Peyer's patch (tissue), 4 donors: Measurements from ENCODE around the gene NFKBIE. TPM values are rescaled to one million over a fixed set of nuclear protein-coding genes. Genes with fewer than 3 reads are reported as not detected.

ENCODE experiments used
- DNase-seq, 3 donors: peaks; one replicate each; pipeline ENCODE4 v3.0.0-alpha.2; 2017 to 2019
- H3K27ac ChIP-seq, 4 donors: fragments of 200-600 bp; sonication (generic); one replicate each; pipeline ENCODE4 v1.5.1; 2016 to 2019
- H3K27me3 ChIP-seq, 2 donors: fragments of 200-600 bp; sonication (generic); one replicate each; pipeline ENCODE4 v1.5.1; 2019
- H3K36me3 ChIP-seq, 3 donors: fragments of 200-600 bp; sonication (generic); one replicate each; pipeline ENCODE4 v1.5.1; 2016 to 2019
- H3K4me1 ChIP-seq, 4 donors: fragments of 200-600 bp; sonication (generic); one replicate each; pipeline ENCODE4 v1.5.1; 2016 to 2019
- H3K4me3 ChIP-seq, 4 donors: fragments of 200-600 bp; sonication (generic); 1 replicate in 3 of 4; 2 replicates in 1 of 4; pipeline ENCODE4 v1.5.1; 2016 to 2019; ENCODE audit warnings: mild to moderate bottlenecking in 1 of 4
- H3K9me3 ChIP-seq, 4 donors: fragments of 200-600 bp; sonication (generic); one replicate each; pipeline ENCODE4 v1.5.1; 2016 to 2019; ENCODE audit warnings: mild to moderate bottlenecking in 1 of 4
- POLR2A ChIP-seq, 2 donors: fragments of 450-650 bp; IDR thresholded peaks; one replicate each; pipeline ENCODE4 v1.5.1; 2017; ENCODE audit warnings: antibody characterized with exemption in 2 of 2, mild to moderate bottlenecking in 2 of 2, moderate library complexity in 2 of 2
- total RNA-seq, 4 donors: library from RNA; depleted of rRNA; stranded (reverse); fragments of >200 nt; gene quantifications; one replicate each; pipeline ENCODE4 v1.1.0, GENCODE V29; 2016
- TF ChIP-seq, protein P1 (sequence below), 6 experiments: fragments of 450-650 bp in 4 of 6; fragments of 200-600 bp in 2 of 6; sonication (generic) in 1 of 6; IDR thresholded peaks; one replicate each; pipeline ENCODE4 v1.5.1; 2017 to 2019; ENCODE audit warnings: antibody characterized with exemption in 6 of 6, mild to moderate bottlenecking in 3 of 6, moderate library complexity in 1 of 6

Gene NFKBIE
- total RNA-seq, 4 donors from 2014 or later = 16.9 to 36.3 (median 24.9) TPM

GRCh38 chr6:44286747-44287146 is 21.4 kb upstream of the NFKBIE start:
- no peaks in the 10 kb centered on the region for H3K4me1 ChIP-seq
- H3K4me3 ChIP-seq = no peak overlapping the region
- DNase-seq = no peak
- no peak overlapping the region for H3K27ac ChIP-seq
- no peak for TF ChIP-seq POLR2A (IDR thresholded peaks at IDR 0.05)
- TF ChIP-seq, protein P1, sequence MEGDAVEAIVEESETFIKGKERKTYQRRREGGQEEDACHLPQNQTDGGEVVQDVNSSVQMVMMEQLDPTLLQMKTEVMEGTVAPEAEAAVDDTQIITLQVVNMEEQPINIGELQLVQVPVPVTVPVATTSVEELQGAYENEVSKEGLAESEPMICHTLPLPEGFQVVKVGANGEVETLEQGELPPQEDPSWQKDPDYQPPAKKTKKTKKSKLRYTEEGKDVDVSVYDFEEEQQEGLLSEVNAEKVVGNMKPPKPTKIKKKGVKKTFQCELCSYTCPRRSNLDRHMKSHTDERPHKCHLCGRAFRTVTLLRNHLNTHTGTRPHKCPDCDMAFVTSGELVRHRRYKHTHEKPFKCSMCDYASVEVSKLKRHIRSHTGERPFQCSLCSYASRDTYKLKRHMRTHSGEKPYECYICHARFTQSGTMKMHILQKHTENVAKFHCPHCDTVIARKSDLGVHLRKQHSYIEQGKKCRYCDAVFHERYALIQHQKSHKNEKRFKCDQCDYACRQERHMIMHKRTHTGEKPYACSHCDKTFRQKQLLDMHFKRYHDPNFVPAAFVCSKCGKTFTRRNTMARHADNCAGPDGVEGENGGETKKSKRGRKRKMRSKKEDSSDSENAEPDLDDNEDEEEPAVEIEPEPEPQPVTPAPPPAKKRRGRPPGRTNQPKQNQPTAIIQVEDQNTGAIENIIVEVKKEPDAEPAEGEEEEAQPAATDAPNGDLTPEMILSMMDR (IDR thresholded peaks at IDR 0.05) = no peak
- no peaks in the 10 kb centered on the region for H3K9me3 ChIP-seq
- H3K27me3 ChIP-seq = no peaks in the 10 kb centered on the region
- H3K36me3 ChIP-seq = no peaks in the 10 kb centered on the region

GRCh38 chr6:44286285-44286565 is 20.9 kb upstream of the NFKBIE start:
- H3K4me1 ChIP-seq = no peaks in the 10 kb centered on the region
- no peak overlapping the region for H3K27ac ChIP-seq
- H3K4me3 ChIP-seq = no peak overlapping the region
- no peaks in the 10 kb centered on the region for H3K9me3 ChIP-seq
- H3K36me3 ChIP-seq = no peaks in the 10 kb centered on the region
- no peak for DNase-seq
- H3K27me3 ChIP-seq = no peaks in the 10 kb centered on the region
- TF ChIP-seq, protein P1 (IDR thresholded peaks at IDR 0.05) = no peak

DNA sequence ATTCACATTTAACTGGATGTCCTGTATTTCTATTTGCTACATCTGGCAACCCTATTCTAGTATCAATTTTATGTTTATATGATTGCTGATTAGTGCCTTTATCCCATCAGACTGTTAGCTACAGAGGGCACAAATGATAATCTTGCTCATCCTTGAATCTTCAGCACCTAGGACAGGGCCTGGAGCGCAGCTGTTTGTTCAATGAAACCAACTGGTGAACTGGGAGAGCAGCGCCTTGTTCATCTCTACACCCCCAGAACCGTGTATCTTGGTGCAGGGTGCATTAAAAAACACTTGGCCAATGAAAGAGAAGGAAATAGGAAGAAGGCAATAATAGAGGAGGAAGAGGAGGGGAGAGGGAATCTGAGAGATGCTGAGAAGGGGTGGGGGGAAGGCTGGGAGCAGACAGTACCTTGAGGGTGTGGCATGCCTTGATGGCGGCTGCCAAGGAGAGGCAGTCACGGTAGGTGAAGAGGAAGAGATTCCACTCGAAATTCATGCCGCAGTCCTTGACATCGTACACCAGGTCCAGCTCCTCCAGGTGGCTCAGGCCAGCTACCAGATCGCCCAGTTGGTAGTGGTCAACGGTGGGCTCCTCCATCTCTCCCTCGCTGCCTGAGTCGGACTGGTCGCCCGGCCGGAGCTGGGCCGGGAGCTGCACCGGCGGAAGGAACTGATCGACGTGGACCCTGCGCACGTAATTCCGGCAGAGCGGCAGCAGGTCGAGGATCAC is 20.4 kb upstream of the NFKBIE start:
- Histone ChIP-seq H3K4me3 (no peak overlapping the region), H3K36me3 (no peaks in the 10 kb centered on the region), H3K9me3 (no peaks in the 10 kb centered on the region), H3K27me3 (no peaks in the 10 kb centered on the region), H3K4me1 (no peaks in the 10 kb centered on the region), H3K27ac (no peak overlapping the region)
- DNase-seq = no peak
- TF ChIP-seq, protein P1 (IDR thresholded peaks at IDR 0.05) = no peak
- TF ChIP-seq POLR2A (IDR thresholded peaks at IDR 0.05) = no peak

DNA sequence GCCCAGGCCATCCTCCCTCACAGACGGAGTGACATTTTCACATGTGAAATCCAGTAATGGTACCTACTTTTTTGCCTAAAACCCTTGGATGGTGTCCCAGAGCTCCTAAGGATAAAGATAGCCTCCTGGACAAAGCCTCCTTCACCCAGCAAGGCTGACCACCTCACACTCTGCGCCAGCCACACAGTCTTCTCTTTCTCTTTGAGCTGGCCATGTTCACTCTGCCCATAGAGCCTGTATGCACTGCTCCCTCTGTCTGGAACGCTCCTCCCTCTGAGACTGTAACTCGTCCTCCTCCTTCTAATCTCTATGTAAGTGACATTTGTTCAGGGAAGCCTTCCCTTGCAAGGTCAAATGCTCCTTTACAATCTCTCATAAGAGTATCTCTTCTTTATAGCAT is 19.5 kb upstream of the NFKBIE start:
- no peaks in the 10 kb centered on the region for H3K9me3 ChIP-seq
- TF ChIP-seq, protein P1 (IDR thresholded peaks at IDR 0.05) = no peak
- TF ChIP-seq POLR2A (IDR thresholded peaks at IDR 0.05) = no peak
- no peaks in the 10 kb centered on the region for H3K27me3 ChIP-seq
- no peaks in the 10 kb centered on the region for H3K4me1 ChIP-seq
- no peak overlapping the region for H3K27ac ChIP-seq
- no peaks in the 10 kb centered on the region for H3K36me3 ChIP-seq
- no peak overlapping the region for H3K4me3 ChIP-seq
- DNase-seq = no peak

GRCh38 chr6:44284121-44284520 is 18.8 kb upstream of the NFKBIE start:
- Histone ChIP-seq H3K36me3 (no peaks in the 10 kb centered on the region), H3K4me3 (no peak overlapping the region), H3K9me3 (no peaks in the 10 kb centered on the region), H3K4me1 (no peaks in the 10 kb centered on the region), H3K27me3 (no peaks in the 10 kb centered on the region), H3K27ac (no peak overlapping the region)
- DNase-seq = no peak
- TF ChIP-seq POLR2A (IDR thresholded peaks at IDR 0.05) = no peak
- TF ChIP-seq, protein P1 (IDR thresholded peaks at IDR 0.05) = no peak
